H9 (cell line): ENCODE data around the gene CEP112. TPM values are rescaled to one million over a fixed set of nuclear protein-coding genes. Genes with fewer than 3 reads are reported as not detected.
A peak's percentile ranks its signal among the peaks of the same experiment; 100 is the strongest.

Source experiments
- DNase-seq: peaks from one replicate; pipeline ENCODE4 v3.0.0-alpha.2; 2017
- H2AFZ ChIP-seq: one replicate; pipeline ENCODE4 v1.6.1; 2013; ENCODE audit warnings: mild to moderate bottlenecking, low read length, control low read depth, moderate library complexity
- H2AK5ac ChIP-seq: 2 replicates; pipeline ENCODE4 v1.6.1; 2013; ENCODE audit warnings: low read length, control low read depth, mixed read lengths; ENCODE audit not compliant: insufficient read length
- H2BK120ac ChIP-seq: one replicate; pipeline ENCODE4 v1.6.1; 2013; ENCODE audit warnings: low read depth, mild to moderate bottlenecking, low read length, control low read depth, inconsistent platforms; ENCODE audit not compliant: poor library complexity, severe bottlenecking
- H2BK12ac ChIP-seq: 2 replicates; pipeline ENCODE4 v1.6.1; 2013; ENCODE audit warnings: low read length, control low read depth, mixed read lengths, low read depth; ENCODE audit not compliant: insufficient read length
- H2BK15ac ChIP-seq: 2 replicates; pipeline ENCODE4 v1.6.1; 2013; ENCODE audit warnings: low read depth, low read length, control low read depth
- H2BK20ac ChIP-seq: one replicate; pipeline ENCODE4 v1.6.1; 2013; ENCODE audit warnings: low read depth, mild to moderate bottlenecking, low read length, control low read depth, inconsistent platforms; ENCODE audit not compliant: poor library complexity, severe bottlenecking
- H2BK5ac ChIP-seq: 2 replicates; pipeline ENCODE4 v1.6.1; 2013; ENCODE audit warnings: low read length, control low read depth, mixed read lengths; ENCODE audit not compliant: insufficient read length
- H3K14ac ChIP-seq: 2 replicates; pipeline ENCODE4 v1.6.1; 2013; ENCODE audit warnings: low read length, control low read depth; ENCODE audit not compliant: insufficient read depth
- H3K18ac ChIP-seq: 2 replicates; pipeline ENCODE4 v1.6.1; 2013; ENCODE audit warnings: low read depth, mild to moderate bottlenecking, mixed read lengths, low read length, control low read depth; ENCODE audit not compliant: insufficient read length
- H3K23ac ChIP-seq: 2 replicates; pipeline ENCODE4 v1.6.1; 2013; ENCODE audit warnings: low read length, control low read depth, mixed read lengths, low read depth; ENCODE audit not compliant: insufficient read length
- H3K23me2 ChIP-seq: 2 replicates; pipeline ENCODE4 v1.6.1; 2013; ENCODE audit warnings: low read depth, mild to moderate bottlenecking, mixed read lengths, low read length, control low read depth; ENCODE audit not compliant: insufficient read length, poor library complexity, severe bottlenecking
- H3K27ac ChIP-seq: 2 replicates; pipeline ENCODE4 v1.5.1; 2013; ENCODE audit warnings: low read length, control low read depth, mixed read lengths, low read depth; ENCODE audit not compliant: insufficient read length
- H3K27me3 ChIP-seq: 2 replicates; pipeline ENCODE4 v1.6.1; 2013; ENCODE audit warnings: low read length, control low read depth, inconsistent platforms; ENCODE audit not compliant: insufficient read depth
- H3K4ac ChIP-seq: 2 replicates; pipeline ENCODE4 v1.6.1; 2013; ENCODE audit warnings: low read depth, mild to moderate bottlenecking, control low read depth, inconsistent platforms, low read length, moderate library complexity
- H3K4me1 ChIP-seq: 2 replicates; pipeline ENCODE4 v1.6.1; 2013; ENCODE audit warnings: low read length, control low read depth, inconsistent platforms; ENCODE audit not compliant: insufficient read depth
- H3K4me2 ChIP-seq: 2 replicates; pipeline ENCODE4 v1.6.1; 2013; ENCODE audit warnings: low read length, control low read depth, mixed read lengths; ENCODE audit not compliant: insufficient read length, insufficient read depth
- H3K56ac ChIP-seq: 2 replicates; pipeline ENCODE4 v1.6.1; 2013; ENCODE audit warnings: low read depth, mild to moderate bottlenecking, mixed read lengths, low read length, control low read depth; ENCODE audit not compliant: insufficient read length
- H3K79me1 ChIP-seq: 2 replicates; pipeline ENCODE4 v1.6.1; 2013; ENCODE audit warnings: low read depth, mild to moderate bottlenecking, moderate library complexity, low read length, control low read depth, inconsistent platforms; ENCODE audit not compliant: insufficient read depth, poor library complexity, severe bottlenecking
- H3K79me2 ChIP-seq: 2 replicates; pipeline ENCODE4 v1.6.1; 2013; ENCODE audit warnings: low read length, control low read depth, inconsistent platforms; ENCODE audit not compliant: insufficient read depth
- H3K9ac ChIP-seq: 2 replicates; pipeline ENCODE4 v1.6.1; 2013; ENCODE audit warnings: low read length, control low read depth, mixed read lengths; ENCODE audit not compliant: insufficient read length; ENCODE audit errors: extremely low read depth
- H3K9me3 ChIP-seq: one replicate; pipeline ENCODE4 v1.6.1; 2013; ENCODE audit warnings: low read depth, low read length, inconsistent platforms; ENCODE audit not compliant: control insufficient read depth
- H3T11ph ChIP-seq: one replicate; pipeline ENCODE4 v1.6.1; 2013; ENCODE audit warnings: mild to moderate bottlenecking, low read length, control low read depth, inconsistent platforms
- H4K20me1 ChIP-seq: one replicate; pipeline ENCODE4 v1.6.1; 2013; ENCODE audit not compliant: control insufficient read depth, insufficient read length, insufficient read depth
- H4K5ac ChIP-seq: 2 replicates; pipeline ENCODE4 v1.6.1; 2013; ENCODE audit warnings: low read depth, mild to moderate bottlenecking, mixed read lengths, low read length, control low read depth; ENCODE audit not compliant: insufficient read length
- H4K8ac ChIP-seq: replicated peaks from 2 replicates; pipeline ENCODE4 v1.6.1; 2013; ENCODE audit warnings: low read length, control low read depth, mixed read lengths, low read depth; ENCODE audit not compliant: insufficient read length
- H4K91ac ChIP-seq: 2 replicates; pipeline ENCODE4 v1.6.1; 2013; ENCODE audit warnings: low read depth, mild to moderate bottlenecking, moderate library complexity, mixed read lengths, low read length, control low read depth; ENCODE audit not compliant: insufficient read length
- H3K27ac Mint-ChIP-seq, 3 experiments: 2 replicates in 2 of 3; 3 replicates in 1 of 3; pipeline ENCODE4 v1.8.0; 2020 to 2021; ENCODE audit warnings: mixed read lengths in 3 of 3, mild to moderate bottlenecking in 1 of 3, moderate library complexity in 1 of 3
- H3K27me3 Mint-ChIP-seq: 2 replicates; pipeline ENCODE4 v1.8.0; 2021; ENCODE audit warnings: low read depth, mild to moderate bottlenecking, moderate library complexity, mixed read lengths
- H3K36me3 Mint-ChIP-seq, 3 experiments: 2 replicates in 2 of 3; 3 replicates in 1 of 3; pipeline ENCODE4 v1.8.0; 2020 to 2021; ENCODE audit warnings: low read depth in 3 of 3, mixed read lengths in 3 of 3; ENCODE audit not compliant: insufficient read depth in 1 of 3
- H3K4me1 Mint-ChIP-seq, 2 experiments: 2 replicates each; pipeline ENCODE4 v1.8.0; 2020; ENCODE audit warnings: mixed read lengths in 2 of 2
- H3K4me3 Mint-ChIP-seq, 2 experiments: 2 replicates in 1 of 2; 3 replicates in 1 of 2; pipeline ENCODE4 v1.8.0; 2020 to 2021; ENCODE audit warnings: mild to moderate bottlenecking in 2 of 2, mixed read lengths in 2 of 2, moderate library complexity in 1 of 2
- H3K9me3 Mint-ChIP-seq, 2 experiments: 2 replicates in 1 of 2; 3 replicates in 1 of 2; pipeline ENCODE4 v1.8.0; 2020; ENCODE audit warnings: mild to moderate bottlenecking in 2 of 2, mixed read lengths in 2 of 2, moderate library complexity in 1 of 2
- WGBS: extraction: QIAGEN DNeasy Blood & Tissue Kit; methylation state at CpG from one replicate; pipeline ENCODE4 v1.1.7; 2013; ENCODE audit warnings: missing lambda C conversion rate, low lambda C conversion rate, mixed read lengths; ENCODE audit not compliant: insufficient read length; ENCODE audit errors: extremely low coverage; 5-methylcytosine and 5-hydroxymethylcytosine counted together
- total RNA-seq: library from RNA; stranded (reverse); gene quantifications from 2 replicates; pipeline ENCODE4 v1.2.1, GENCODE V29; 2021
- TF ChIP-seq, protein P1 (sequence below): fragments of 200-600 bp; sonication (generic); conservative IDR thresholded peaks from 3 replicates; pipeline ENCODE4 v1.8.0; 2021; ENCODE audit warnings: antibody characterized with exemption, mild to moderate bottlenecking

CEP112 gene
- total RNA-seq, 1 experiment from 2014 or later: 5.4 TPM

DNA sequence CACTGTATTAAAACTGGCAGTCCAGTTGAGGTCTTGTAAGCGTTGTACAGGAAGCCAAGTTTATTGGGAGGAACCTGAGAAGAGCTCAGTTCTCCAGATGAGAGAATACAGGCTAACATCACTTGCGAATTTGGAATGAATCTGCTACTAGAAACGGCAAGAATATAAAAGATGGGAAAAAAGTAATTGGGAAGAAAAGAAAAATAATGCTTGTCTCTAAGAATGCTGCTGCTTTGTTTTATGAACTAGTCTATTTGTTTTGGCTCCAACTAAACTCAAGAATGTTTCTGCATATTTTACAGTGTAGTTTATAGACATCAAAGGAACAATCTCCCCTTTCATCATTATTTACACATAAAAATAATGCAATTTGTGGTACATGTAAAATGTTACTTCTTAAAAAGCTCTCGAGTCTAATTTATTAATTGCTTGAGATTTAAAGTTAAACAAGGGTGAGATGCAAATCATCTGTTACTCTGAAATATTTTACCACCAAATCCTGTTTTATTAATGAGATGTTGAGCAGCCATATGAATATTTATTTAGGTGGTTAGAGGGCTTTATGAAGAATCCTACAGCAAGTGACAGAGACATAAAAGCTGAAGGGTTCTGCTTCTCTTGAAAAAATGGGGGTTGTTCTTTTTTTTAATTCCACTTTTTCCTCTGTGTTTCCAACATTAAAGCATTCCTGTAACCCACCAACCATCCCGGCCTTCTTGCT, 468.3 kb downstream of the CEP112 start:
- no peak overlapping the region for H3K27ac ChIP-seq
- DNase-seq: no peak

More for the DNA sequence above, 468.3 kb downstream of the CEP112 start:
- no peak overlapping the region for H3K23ac ChIP-seq
- H4K5ac ChIP-seq: no peak overlapping the region
- TF ChIP-seq, protein P1, sequence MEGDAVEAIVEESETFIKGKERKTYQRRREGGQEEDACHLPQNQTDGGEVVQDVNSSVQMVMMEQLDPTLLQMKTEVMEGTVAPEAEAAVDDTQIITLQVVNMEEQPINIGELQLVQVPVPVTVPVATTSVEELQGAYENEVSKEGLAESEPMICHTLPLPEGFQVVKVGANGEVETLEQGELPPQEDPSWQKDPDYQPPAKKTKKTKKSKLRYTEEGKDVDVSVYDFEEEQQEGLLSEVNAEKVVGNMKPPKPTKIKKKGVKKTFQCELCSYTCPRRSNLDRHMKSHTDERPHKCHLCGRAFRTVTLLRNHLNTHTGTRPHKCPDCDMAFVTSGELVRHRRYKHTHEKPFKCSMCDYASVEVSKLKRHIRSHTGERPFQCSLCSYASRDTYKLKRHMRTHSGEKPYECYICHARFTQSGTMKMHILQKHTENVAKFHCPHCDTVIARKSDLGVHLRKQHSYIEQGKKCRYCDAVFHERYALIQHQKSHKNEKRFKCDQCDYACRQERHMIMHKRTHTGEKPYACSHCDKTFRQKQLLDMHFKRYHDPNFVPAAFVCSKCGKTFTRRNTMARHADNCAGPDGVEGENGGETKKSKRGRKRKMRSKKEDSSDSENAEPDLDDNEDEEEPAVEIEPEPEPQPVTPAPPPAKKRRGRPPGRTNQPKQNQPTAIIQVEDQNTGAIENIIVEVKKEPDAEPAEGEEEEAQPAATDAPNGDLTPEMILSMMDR: no peak
- no peak overlapping the region for H2AFZ ChIP-seq
- no peak overlapping the region for H3T11ph ChIP-seq
- no peak overlapping the region for H2BK120ac ChIP-seq
- no peak overlapping the region for H4K8ac ChIP-seq
- H3K27me3 ChIP-seq: no peaks in the 10 kb centered on the region
- no peaks in the 10 kb centered on the region; the same call in 1 of the 2 replicates for H3K27me3 Mint-ChIP-seq
- peak overlapping the region in 1 of 3 experiments; percentile 41; a peak in 1 of 7 replicates for H3K27ac Mint-ChIP-seq
- no peak overlapping the region for H3K18ac ChIP-seq
- H3K79me2 ChIP-seq: no peaks in the 10 kb centered on the region
- no peaks in the 10 kb centered on the region for H3K36me3 Mint-ChIP-seq
- no peak overlapping the region for H3K4me2 ChIP-seq
- no peak overlapping the region for H3K9ac ChIP-seq
- no peak overlapping the region for H2BK12ac ChIP-seq
- H2AK5ac ChIP-seq: no peak overlapping the region
- no peak overlapping the region for H3K4ac ChIP-seq
- H3K4me3 Mint-ChIP-seq: no peak overlapping the region
- no peak overlapping the region for H2BK15ac ChIP-seq
- H3K79me1 ChIP-seq: no peaks in the 10 kb centered on the region
- no peaks in the 10 kb centered on the region for H3K9me3 ChIP-seq
- no peaks in the 10 kb centered on the region for H4K20me1 ChIP-seq
- peaks cover 8 to 10% of the 10 kb centered on the region in 2 experiments; a peak in 3 of 4 replicates for H3K4me1 Mint-ChIP-seq
- no peak overlapping the region for H3K14ac ChIP-seq
- H2BK5ac ChIP-seq: no peak overlapping the region
- WGBS: no CpG with 5 or more reads among the region's 5 CpGs
- H3K4me1 ChIP-seq: no peaks in the 10 kb centered on the region
- H4K91ac ChIP-seq: no peak overlapping the region
- no peak overlapping the region for H3K56ac ChIP-seq
- H3K9me3 Mint-ChIP-seq: no peaks in the 10 kb centered on the region
- H3K23me2 ChIP-seq: no peaks in the 10 kb centered on the region
- H2BK20ac ChIP-seq: no peak overlapping the region
